ENCODE measurements around the gene CDCP2.

CDCP2 gene

DNA sequence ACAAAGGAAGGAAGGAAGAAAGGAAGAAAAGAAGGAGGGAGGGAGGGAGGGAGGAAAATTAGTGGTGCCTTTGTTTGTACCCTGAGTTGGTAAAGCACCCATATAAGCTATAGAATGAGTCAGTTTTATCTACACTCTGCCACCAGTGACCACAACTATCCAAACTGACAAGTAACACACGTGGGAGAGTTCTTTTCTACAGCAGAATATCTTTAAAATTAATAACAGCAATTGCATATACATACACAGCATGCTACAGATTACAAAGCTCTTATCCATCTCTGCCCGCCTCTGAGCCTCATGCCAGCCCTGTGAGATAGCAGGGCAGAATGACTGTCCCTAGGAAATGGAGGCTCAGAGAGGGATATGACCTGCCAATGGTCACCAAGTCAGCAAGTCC lies 20.3 kb downstream of the CDCP2 start:
- Histone ChIP-seq H2AFZ (ENCODE audit: low read length) (no peak overlapping the region), H4K20me1 (ENCODE audit: insufficient read depth, low read length) (no peaks in the 10 kb centered on the region), H3K36me3 (ENCODE audit: insufficient read depth, low read length) (no peaks in the 10 kb centered on the region), H3K9me2 (ENCODE audit: low read depth, low read length) (no peaks in the 10 kb centered on the region), H3K9me3 (ENCODE audit: low read length) (no peaks in the 10 kb centered on the region), H3K9ac (ENCODE audit: low read length) (no peak overlapping the region), H3K4me3 (ENCODE audit: low read depth, low read length, poor library complexity, severe bottlenecking) (no peak overlapping the region), H3K4me2 (ENCODE audit: low read length) (no peak overlapping the region), H3K27me3 (ENCODE audit: insufficient read depth, low read length) (0 out of 2 replicates have a peak, but pooled peaks cover 2% of the 10 kb centered on the region), H3F3A (ENCODE audit: insufficient read depth, low read length) (no peaks in the 10 kb centered on the region), H3K27ac (ENCODE audit: low read depth, low read length, poor library complexity, severe bottlenecking) (no peak overlapping the region), H3K4me1 (ENCODE audit: insufficient read depth, low read length, severe bottlenecking) (no peaks in the 10 kb centered on the region), H3K79me2 (ENCODE audit: insufficient read depth, low read length) (no peaks in the 10 kb centered on the region)
- TF ChIP-seq EZH2 (IDR thresholded peaks at IDR 0.05; ENCODE audit: borderline replicate concordance, low read length) (no peak), CTCF (IDR thresholded peaks at IDR 0.05; ENCODE audit: low read length) (no peak)

- TF ChIP-seq EZH2 (IDR thresholded peaks at IDR 0.05; ENCODE audit: borderline replicate concordance, low read length) (no peak), CTCF (IDR thresholded peaks at IDR 0.05; ENCODE audit: low read length) (no peak)
- no peaks in the 10 kb centered on the region for H3K9me3 ChIP-seq (ENCODE audit: low read length)
- no peak overlapping the region for H2AFZ ChIP-seq (ENCODE audit: low read length)
- no peak overlapping the region for H3K4me2 ChIP-seq (ENCODE audit: low read length)
- H3K4me1 ChIP-seq (ENCODE audit: insufficient read depth, low read length, severe bottlenecking), result no peaks in the 10 kb centered on the region
- H3K4me3 ChIP-seq (ENCODE audit: low read depth, low read length, poor library complexity, severe bottlenecking), result no peak overlapping the region
- no peaks in the 10 kb centered on the region for H3F3A ChIP-seq (ENCODE audit: insufficient read depth, low read length)
- no peaks in the 10 kb centered on the region for H4K20me1 ChIP-seq (ENCODE audit: insufficient read depth, low read length)
- H3K79me2 ChIP-seq (ENCODE audit: insufficient read depth, low read length), result no peaks in the 10 kb centered on the region
- 0 out of 2 replicates have a peak, but pooled peaks cover 3% of the 10 kb centered on the region for H3K27me3 ChIP-seq (ENCODE audit: insufficient read depth, low read length)
- H3K9me2 ChIP-seq (ENCODE audit: low read depth, low read length), result no peaks in the 10 kb centered on the region
- no peak overlapping the region for H3K9ac ChIP-seq (ENCODE audit: low read length)
- H3K27ac ChIP-seq (ENCODE audit: low read depth, low read length, poor library complexity, severe bottlenecking), result no peak overlapping the region
- H3K36me3 ChIP-seq (ENCODE audit: insufficient read depth, low read length), result no peaks in the 10 kb centered on the region
Measured at GRCh38 chr1:54131419-54131818, 21.4 kb downstream of the CDCP2 start.

DNA sequence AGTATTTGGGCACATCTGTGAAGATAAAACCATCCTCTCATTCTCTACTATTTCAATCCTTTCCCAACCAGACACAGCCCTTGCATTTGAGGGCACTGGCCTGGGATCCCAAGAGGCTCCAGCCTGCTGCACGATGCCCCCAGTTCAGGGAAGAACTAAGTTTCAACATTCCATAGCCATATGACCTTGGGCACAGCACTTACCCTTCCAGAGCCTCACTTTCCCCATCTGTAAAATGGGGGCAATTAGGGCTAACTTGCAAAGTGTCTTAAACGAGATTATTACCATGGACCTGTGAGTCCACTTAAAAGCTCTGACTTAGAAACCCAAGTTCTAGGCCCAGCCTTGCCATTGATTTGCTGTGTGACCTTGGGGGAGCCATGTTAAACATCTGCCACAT lies 22.9 kb downstream of the CDCP2 start:
- Histone ChIP-seq H3K9ac (ENCODE audit: low read length) (no peak overlapping the region), H3K9me3 (ENCODE audit: low read length) (no peaks in the 10 kb centered on the region), H3K4me3 (ENCODE audit: low read depth, low read length, poor library complexity, severe bottlenecking) (no peak overlapping the region), H3K79me2 (ENCODE audit: insufficient read depth, low read length) (no peaks in the 10 kb centered on the region), H2AFZ (ENCODE audit: low read length) (no peak overlapping the region), H3K9me2 (ENCODE audit: low read depth, low read length) (no peaks in the 10 kb centered on the region), H3K36me3 (ENCODE audit: insufficient read depth, low read length) (no peaks in the 10 kb centered on the region), H3F3A (ENCODE audit: insufficient read depth, low read length) (no peaks in the 10 kb centered on the region), H4K20me1 (ENCODE audit: insufficient read depth, low read length) (no peaks in the 10 kb centered on the region), H3K27me3 (ENCODE audit: insufficient read depth, low read length) (0 out of 2 replicates have a peak, but pooled peaks cover 3% of the 10 kb centered on the region), H3K27ac (ENCODE audit: low read depth, low read length, poor library complexity, severe bottlenecking) (no peak overlapping the region), H3K4me1 (ENCODE audit: insufficient read depth, low read length, severe bottlenecking) (peaks cover 3% of the 10 kb centered on the region), H3K4me2 (ENCODE audit: low read length) (no peak overlapping the region)
- TF ChIP-seq EZH2 (IDR thresholded peaks at IDR 0.05; ENCODE audit: borderline replicate concordance, low read length) (no peak), CTCF (IDR thresholded peaks at IDR 0.05; ENCODE audit: low read length) (no peak)
